ENCODE results near the gene GNAT2. TPM values are rescaled to one million over a fixed set of nuclear protein-coding genes. Genes with fewer than 3 reads are reported as not detected.
"Not testable (repeated sequence)": the region's sequence is repeated elsewhere in the genome, so short reads cannot be mapped to it uniquely, and the experiment has no call there.

GNAT2 gene
- under 1 TPM in 1 of 3 donors, not detected in 2; 0.20 TPM for polyA plus RNA-seq (ENCODE audit: insufficient read length in 3 of 3)
- long read RNA-seq, donor 1: 0 reads
- long read RNA-seq, donor 2, partial matches to known transcripts: 289 of 393 reads
- long read RNA-seq, donor 2, other reads (novel, unspliced or antisense): 104 of 393 reads
- long read RNA-seq, donor 3, partial matches to known transcripts: 99 of 105 reads
- long read RNA-seq, donor 3, other reads (novel, unspliced or antisense): 6 of 105 reads
- long read RNA-seq, donor 4, partial matches to known transcripts: 45 of 45 reads
- long read RNA-seq, donor 4, other reads (novel, unspliced or antisense): 0 of 45 reads
- long read RNA-seq, donor 5: 0 reads
- long read RNA-seq, donor 6: 0 reads
- long read RNA-seq, donor 7: 0 reads
- long read RNA-seq, donor 8: 0 reads
- long read RNA-seq, donor 9: 0 reads
- long read RNA-seq, donor 10, partial matches to known transcripts: 64 of 64 reads
- long read RNA-seq, donor 10, other reads (novel, unspliced or antisense): 0 of 64 reads
- long read RNA-seq, donor 11: 0 reads
- long read RNA-seq, donor 12: 0 reads
- long read RNA-seq, donor 13: 0 reads
- long read RNA-seq, donor 14: 0 reads
- long read RNA-seq, donor 15, partial matches to known transcripts: 84 of 84 reads
- long read RNA-seq, donor 15, other reads (novel, unspliced or antisense): 0 of 84 reads
- long read RNA-seq, donor 16: 0 reads

DNA sequence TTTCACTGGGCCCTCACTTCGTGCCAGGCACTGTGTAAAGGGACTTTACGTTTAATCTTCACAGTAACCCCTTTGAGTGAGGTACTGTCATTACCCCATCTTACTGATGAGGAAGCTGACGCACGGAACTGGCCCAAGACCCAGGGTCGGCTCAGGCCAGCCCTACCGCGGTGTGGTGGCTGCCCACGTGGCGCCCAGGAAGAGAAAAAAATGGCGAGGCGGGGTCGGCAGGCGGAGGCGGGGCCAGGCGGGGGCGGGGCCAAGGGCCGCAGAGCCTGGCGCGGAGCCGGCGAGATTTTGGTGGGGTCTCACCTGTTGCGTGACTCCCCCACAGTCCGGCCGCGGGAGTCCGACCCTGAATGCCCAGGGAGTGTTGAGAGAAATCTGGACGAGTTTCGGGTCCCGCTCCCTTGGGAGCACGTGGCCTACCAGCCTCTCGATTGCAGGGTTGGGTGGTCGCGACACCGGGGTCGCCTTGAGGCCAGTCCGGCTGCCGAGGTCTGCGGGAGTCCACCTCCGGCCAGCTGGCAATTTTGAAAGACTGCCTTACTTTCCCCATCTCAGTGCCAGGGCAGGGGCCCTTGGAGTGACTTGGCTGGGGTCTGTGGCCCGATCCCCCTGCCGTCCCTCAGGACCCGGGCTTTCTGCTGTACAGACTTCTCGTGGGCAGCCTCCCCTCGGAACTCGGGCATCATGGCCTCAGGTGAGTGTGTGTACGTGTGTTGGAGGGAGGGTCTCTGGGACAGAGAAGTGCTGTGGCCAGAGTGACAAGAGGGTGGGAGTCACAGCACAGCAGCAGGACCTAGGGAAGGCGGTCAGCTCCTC lies at the start of gene GNAT2, which contains the start of gene AMPD2:
Gene GNAT2, minus strand, starts transcription at position 41 of the 825 bp plus-strand sequence. CDS start 6,746 bp downstream, outside the sequence.
Gene AMPD2, plus strand, starts transcription at position 262 of the 825 bp plus-strand sequence. CDS start 1,339 bp downstream, outside the sequence.
- no peak for DNase-seq

GRCh38 chr1:109668123-109668775 lies 48.8 kb upstream of the GNAT2 start:
- DNase-seq: no peak

DNA sequence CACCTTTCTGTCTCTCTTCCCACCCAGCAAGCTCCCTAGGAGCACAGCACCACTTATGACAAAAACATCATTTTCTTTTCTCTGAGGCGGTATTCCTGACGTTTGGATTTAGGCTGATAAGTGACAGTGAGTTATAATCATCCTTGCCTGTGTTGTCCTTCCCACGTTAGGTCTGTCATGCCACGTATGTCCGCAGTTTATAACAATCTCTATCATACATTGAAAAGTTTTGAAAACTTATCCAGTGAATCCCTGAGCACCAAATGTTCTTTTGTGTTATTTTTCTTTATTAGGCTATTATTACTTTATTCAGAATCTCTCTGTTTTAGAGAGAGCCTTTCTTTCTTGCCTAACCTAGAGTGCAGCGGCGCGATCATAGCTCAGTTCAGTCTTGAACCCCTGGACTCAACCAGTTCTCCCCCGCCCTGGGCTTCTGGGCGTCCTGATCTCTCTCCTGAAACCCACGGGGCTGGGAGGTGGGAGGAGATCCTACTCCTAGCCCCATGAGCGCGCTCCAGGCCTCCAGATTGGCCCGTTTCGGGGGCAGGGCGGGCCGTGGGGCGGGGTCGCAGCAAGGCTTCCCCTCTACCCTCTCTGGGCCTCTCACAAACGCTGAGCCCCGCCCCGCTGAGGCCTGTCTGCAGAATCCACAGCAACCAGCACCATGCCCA lies 48.2 kb upstream of the GNAT2 start, which contains the start of gene GSTM2:
Gene GSTM2, plus strand, starts transcription at position 606 of the 671 bp plus-strand sequence. Its CDS starts 59 bp downstream, at position 665.
- peak; percentile 93 for DNase-seq

DNA sequence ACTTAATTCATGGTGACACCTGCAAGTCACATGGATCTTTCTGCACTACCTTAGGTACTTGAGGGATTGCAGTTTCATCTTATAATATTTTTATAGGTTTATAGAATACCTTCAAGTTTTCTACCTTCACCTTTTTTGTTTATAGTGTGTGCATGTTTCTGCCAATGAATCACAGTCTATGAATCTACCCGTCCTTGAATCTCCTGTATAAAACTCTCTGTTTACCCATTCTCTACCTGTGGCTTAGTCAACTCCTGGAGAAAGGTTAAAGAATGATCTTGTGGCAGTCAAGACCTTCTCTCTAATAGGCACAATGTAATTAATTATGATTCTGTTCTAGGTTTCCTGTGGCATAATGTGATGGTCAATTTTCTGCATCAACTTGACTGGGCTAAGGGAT lies 45.3 kb upstream of the GNAT2 start:
- no peak for DNase-seq

- no peak for DNase-seq
Measured at GRCh38 chr1:109661391-109661790, 42.0 kb upstream of the GNAT2 start.

DNA sequence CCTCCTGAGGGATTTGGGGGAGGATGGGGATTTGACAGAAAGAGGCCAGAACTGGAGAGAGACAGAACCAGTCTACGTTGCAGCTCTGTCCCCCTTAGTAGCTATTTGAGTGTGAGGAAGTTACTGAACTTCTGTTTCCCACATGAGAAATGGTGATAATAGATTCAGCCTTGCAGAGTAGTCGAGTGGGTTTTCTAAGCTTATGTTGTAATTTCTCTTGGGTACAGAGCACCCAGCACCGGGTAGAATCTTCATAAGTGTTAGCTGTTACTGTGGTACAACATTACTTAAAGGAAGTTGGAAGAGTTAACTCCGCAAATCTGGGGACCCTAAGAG lies 41.2 kb upstream of the GNAT2 start:
- not testable (repeated sequence) for DNase-seq

DNA sequence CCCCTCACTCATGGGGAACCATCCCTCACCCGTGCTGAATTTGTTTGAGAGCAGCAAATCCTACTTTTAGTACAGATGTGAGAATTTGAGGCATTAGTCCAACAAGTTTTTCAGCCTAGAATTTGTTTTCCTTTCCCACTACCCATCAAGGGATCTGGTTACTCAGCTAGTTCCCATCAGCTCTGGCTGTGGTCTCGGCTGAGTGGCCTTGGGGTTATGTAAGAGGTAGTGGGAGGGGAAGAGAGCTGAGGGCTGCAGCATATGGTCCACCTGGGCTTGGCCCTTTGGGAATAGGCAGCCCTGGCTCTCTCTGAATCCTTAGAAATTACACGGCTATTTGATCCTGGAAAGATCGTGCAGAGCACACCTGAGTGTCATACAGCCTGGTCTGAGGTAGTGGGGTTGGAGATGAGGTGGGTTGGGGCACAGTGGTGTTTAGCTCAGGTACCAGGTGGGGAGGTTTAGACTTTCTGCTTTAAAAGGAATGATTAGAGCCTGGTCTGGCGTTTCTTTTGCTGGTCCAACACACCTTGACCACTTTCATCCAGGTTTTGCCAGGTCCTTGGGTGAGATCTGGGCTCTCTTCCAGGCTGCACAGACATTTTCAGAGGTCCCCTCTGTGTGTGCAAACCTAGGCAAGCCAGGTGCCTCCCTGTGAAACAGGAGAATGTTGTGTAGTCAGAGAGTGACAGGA lies 40.7 kb upstream of the GNAT2 start:
- peak; percentile 84 for DNase-seq

DNA sequence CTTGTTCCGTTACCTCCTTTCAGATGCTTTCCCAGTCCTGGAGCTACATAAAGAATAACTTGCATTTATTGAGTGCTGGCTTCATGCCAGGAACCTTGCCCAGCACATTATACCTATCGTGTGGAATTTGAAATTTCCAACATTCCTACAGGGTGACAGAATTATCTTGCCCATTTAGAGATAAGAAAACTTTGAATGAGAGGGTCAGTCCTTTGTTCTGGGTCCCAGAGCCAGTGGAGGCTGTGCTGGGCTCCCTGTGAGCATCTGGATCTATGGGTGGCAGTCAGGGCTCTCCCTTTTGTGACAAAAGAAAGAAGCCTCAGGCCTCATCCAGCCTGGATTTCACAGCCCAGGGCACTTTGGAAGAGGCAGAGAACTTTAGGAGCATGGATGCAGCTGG lies 39.7 kb upstream of the GNAT2 start:
- no peak for DNase-seq

DNA sequence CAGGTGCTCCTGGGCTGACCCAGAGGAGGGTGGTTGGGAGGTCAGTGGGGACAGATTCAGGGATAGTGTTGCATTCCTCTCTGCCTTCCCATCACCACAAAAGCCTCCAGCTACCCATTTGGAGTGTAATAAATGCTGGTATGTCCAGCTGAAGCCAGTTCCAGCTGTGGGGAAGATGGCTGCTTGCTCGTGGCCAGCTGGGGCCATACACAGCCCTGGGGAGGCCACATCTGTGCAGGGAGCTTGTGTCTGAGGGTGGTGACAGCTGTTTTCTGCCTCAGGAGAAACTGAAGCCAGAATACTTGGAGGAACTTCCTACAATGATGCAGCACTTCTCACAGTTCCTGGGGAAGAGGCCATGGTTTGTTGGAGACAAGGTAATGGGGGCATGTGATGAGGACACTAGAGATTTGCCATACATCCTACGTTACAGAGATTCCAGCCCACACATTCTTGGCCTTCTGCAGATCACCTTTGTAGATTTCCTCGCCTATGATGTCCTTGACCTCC lies 39.2 kb upstream of the GNAT2 start:
- no peak for DNase-seq

DNA sequence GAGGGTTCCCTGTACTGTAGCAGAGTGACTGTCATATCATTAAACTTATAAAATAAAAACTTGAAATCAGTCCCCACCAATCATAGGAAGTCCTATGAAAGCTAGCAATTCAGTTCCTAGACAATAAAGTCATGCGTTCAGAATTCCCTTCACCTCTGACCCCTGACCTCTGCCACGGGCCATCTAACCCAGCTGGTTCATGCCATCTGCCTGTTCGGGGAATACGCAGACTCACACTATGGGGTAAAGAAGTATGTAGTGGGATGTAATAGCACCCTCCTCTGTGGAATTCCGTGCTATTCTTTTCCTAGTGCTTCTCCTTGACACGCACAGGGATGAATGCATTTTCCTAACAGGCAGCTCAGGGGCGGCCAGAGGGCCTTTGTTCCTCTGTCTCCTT lies 38.6 kb upstream of the GNAT2 start:
- DNase-seq: no peak

- DNase-seq: no peak
Measured at GRCh38 chr1:109657395-109657794, 38.0 kb upstream of the GNAT2 start.

- DNase-seq: peak; percentile 85
Measured at GRCh38 chr1:109655615-109656519, 36.5 kb upstream of the GNAT2 start, which contains the start of gene GSTM4. TSS of gene GSTM4 (plus strand) at chr1:109656099. CDS start at chr1:109656390, 291 bp downstream.

- no peak for DNase-seq
Measured at GRCh38 chr1:109654519-109654918, 35.1 kb upstream of the GNAT2 start.

DNA sequence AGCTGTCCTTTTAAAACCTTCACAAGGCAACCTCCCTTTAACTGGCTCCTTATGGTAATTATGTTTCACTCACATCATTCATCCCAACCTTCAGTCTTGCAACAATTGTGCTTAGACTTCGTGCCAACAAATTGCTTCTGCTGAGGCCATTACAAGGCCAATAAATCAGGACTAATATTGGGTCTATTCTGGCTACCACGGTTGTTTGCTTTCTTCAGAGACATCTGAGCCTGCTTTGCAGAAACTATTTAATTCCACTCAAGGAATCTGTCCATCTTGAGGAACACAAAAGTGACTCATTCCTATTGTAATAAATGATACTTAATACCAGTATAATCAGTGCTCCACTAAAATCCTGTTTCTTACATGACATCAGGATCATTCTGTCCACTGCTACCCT lies 33.9 kb upstream of the GNAT2 start:
- no peak for DNase-seq

DNA sequence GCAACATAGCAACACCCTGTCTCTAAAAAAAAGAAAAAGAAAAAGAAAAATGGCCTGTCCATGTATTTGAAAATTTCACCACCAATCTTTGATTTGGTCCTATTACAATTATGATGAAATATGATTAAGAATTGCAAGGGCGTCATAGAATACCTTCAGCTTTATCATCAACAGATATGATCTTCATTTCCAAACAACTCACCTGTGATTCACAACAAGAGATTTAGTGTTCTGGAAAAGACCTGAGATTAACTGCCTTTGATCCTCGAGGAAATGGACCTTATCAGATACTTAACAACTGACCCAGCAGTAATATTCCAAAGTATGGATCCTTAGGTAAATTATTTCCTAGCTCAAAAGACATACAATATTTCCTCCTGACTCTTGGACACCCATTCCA lies 33.0 kb upstream of the GNAT2 start:
- DNase-seq: no peak

DNA sequence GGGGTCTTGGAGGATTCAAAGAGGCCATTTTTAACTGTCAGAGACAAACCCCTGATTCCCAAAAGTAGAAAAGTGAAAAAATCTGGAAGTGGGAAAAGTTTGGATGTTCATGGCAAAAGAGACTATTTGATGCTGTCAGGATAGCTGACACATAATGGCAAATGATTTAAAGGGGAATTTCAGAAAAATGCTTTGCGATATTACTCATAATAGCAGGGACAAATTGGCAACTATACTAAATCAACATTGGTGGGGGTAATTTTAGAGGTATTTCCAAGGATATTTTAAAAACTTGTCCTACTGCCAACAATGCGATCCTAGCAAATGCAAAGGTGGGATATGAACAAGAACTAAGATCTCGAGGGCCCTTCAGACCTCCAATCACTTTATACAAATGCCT lies 31.2 kb upstream of the GNAT2 start:
- no peak for DNase-seq

- no peak for DNase-seq
Measured at GRCh38 chr1:109649491-109649914, 30.1 kb upstream of the GNAT2 start.

DNA sequence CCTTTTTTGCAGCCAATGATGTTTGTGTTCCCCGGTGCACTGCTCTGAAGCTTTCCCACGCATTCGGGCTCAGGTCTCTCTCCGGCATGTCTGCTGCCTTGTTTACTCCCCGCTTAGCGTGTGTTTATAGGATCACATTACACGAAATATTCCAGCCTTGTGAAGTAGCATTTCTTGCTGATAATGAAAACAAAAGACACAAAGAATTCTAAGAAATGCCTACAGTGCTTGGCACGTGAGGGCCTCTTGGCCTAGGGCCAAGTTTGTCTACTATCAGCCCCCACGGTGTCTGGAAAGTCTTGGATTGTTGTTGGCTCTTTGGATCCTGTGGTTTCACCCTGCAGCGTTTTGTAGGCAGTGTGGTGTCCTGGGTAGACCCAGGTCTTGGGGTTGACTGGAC lies 25.3 kb upstream of the GNAT2 start:
- DNase-seq: no peak
